SKM-1 (cell line): Measurements from ENCODE around the gene NCKAP5.
"Not testable (repeated sequence)": the region's sequence is repeated elsewhere in the genome, so short reads cannot be mapped to it uniquely, and the experiment has no call there.

Experiments
- DNase-seq: peaks from one replicate; lab custom pipeline; 2025; ENCODE audit not compliant: unreplicated experiment; lab: John Stamatoyannopoulos, UW

NCKAP5 gene

GRCh38 chr2:133475610-133476009 is 92.7 kb downstream of the NCKAP5 start:
- DNase-seq = no peak

GRCh38 chr2:133470446-133470845 is 97.8 kb downstream of the NCKAP5 start:
- DNase-seq = not testable (repeated sequence)

- DNase-seq = no peak
These were observed 105.5 kb downstream of the NCKAP5 start for GRCh38 chr2:133462811-133463210.

GRCh38 chr2:133461484-133461883 is 106.8 kb downstream of the NCKAP5 start:
- DNase-seq = no peak

GRCh38 chr2:133459590-133459989 is 108.7 kb downstream of the NCKAP5 start:
- DNase-seq = no peak

GRCh38 chr2:133458280-133458679 is 110.0 kb downstream of the NCKAP5 start:
- no peak for DNase-seq

- DNase-seq = no peak
These were observed 110.4 kb downstream of the NCKAP5 start for GRCh38 chr2:133457861-133458260.

GRCh38 chr2:133456971-133457370 is 111.3 kb downstream of the NCKAP5 start:
- no peak for DNase-seq

- no peak for DNase-seq
These were observed 112.1 kb downstream of the NCKAP5 start for GRCh38 chr2:133456156-133456555.

GRCh38 chr2:133453032-133453431 is 115.2 kb downstream of the NCKAP5 start:
- DNase-seq = no peak

GRCh38 chr2:133452583-133452982 is 115.7 kb downstream of the NCKAP5 start:
- DNase-seq = no peak

GRCh38 chr2:133452146-133452545 is 116.1 kb downstream of the NCKAP5 start:
- no peak for DNase-seq

GRCh38 chr2:133448195-133448594 is 120.1 kb downstream of the NCKAP5 start:
- no peak for DNase-seq

- DNase-seq = no peak
These were observed 121.0 kb downstream of the NCKAP5 start for GRCh38 chr2:133447303-133447702.

- no peak for DNase-seq
These were observed 123.8 kb downstream of the NCKAP5 start for GRCh38 chr2:133444465-133444864.

- DNase-seq = no peak
These were observed 125.9 kb downstream of the NCKAP5 start for GRCh38 chr2:133442393-133442792.

- DNase-seq = no peak
These were observed 128.7 kb downstream of the NCKAP5 start for GRCh38 chr2:133439565-133439920.

- no peak for DNase-seq
These were observed 129.3 kb downstream of the NCKAP5 start for GRCh38 chr2:133438848-133439564.

GRCh38 chr2:133438026-133438425 is 130.2 kb downstream of the NCKAP5 start:
- DNase-seq = no peak

GRCh38 chr2:133437492-133437891 is 130.8 kb downstream of the NCKAP5 start:
- DNase-seq = no peak

GRCh38 chr2:133434959-133435668 is 133.1 kb downstream of the NCKAP5 start:
- DNase-seq = no peak
